Measurements from ENCODE around the gene POLR2A. TPM values are rescaled to one million over a fixed set of nuclear protein-coding genes. Genes with fewer than 3 reads are reported as not detected.
A peak's percentile ranks its signal among the peaks of the same experiment; 100 is the strongest.

Gene POLR2A
- total RNA-seq: 100 to 1,000 TPM; 212 to 283 TPM

DNA sequence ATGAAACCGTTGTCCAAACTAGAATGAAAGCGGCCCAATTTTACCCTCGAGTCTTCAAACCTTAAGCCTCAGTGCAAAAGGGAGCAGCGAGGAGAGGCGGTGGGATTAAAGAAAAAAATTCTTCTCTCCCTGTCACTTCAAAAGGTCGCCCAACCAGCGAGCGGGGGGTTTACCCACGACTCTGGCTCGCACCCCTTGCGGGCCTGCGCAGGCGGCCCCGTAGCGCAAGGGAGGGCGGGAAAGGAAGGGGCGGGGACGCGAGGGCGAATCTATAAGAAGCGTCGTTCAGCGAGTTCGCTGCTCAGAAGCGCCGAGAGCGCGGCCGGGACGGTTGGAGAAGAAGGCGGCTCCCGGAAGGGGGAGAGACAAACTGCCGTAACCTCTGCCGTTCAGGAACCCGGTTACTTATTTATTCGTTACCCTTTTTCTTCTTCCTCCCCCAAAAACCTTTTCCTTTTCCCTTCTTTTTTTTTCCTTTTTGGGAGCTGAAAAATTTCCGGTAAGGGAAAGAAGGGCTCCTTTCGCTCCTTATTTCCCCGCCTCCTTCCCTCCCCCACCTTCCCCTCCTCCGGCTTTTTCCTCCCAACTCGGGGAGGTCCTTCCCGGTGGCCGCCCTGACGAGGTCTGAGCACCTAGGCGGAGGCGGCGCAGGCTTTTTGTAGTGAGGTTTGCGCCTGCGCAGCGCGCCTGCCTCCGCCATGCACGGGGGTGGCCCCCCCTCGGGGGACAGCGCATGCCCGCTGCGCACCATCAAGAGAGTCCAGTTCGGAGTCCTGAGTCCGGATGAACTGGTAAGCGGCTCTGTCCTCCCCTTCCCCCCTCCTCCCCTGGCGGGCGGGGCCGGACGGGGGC lies at the start of gene POLR2A:
Gene POLR2A, plus strand, starts transcription at position 300 of the 852 bp plus-strand sequence.
- peaks cover 29% of the 10 kb centered on the region for H3K36me3 Mint-ChIP-seq
- peak within 1 kb of the TSS; percentile 91 for H3K4me3 Mint-ChIP-seq
- H3K9me3 Mint-ChIP-seq: no peaks in the 10 kb centered on the region
- H3K4me1 Mint-ChIP-seq (ENCODE audit: low read depth in 2 of 2): peaks cover 54 to 64% of the 10 kb centered on the region in 2 donors
- ATAC-seq (peak; percentile 84), DNase-seq (ENCODE audit: low spot score) (peak; percentile 99)
- H3K27me3 Mint-ChIP-seq: no peaks in the 10 kb centered on the region
- H3K27ac Mint-ChIP-seq: peak within 1 kb of the TSS; percentile 98

DNA sequence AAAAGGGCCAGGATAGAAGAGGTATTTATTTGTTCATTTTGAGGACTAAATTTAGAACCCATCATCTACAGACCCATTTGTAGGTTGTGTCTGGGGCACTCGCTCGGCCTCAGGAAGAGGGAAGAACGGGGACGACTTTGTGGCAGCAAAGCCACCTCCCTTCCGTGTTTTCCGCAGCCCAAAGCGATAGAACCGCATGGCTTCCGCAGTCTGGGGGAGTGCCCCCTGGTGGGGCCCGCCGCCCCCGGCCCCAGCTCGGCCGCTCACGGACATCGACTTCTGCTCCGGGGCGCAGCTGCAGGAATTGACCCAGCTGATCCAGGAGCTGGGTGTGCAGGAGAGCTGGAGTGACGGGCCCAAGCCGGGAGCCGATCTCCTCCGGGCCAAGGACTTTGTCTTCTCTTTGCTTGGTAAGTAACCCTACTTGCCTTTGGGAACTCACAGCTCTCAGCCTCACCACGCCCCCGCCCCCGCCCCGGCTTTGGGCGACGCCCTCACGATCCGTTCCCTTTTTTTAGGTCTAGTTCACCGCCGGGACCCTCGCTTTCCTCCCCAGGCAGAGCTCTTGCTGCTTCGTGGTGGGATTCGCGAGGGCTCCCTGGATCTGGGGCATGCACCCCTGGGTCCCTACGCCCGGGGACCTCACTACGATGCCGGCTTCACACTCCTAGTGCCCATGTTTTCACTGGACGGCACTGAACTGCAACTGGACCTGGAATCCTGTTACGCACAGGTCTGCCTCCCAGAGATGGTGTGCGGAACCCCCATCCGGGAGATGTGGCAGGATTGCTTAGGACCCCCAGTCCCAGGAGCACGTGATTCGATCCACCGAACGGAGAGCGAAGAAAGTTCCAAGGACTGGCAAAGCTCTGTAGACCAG lies 48.2 kb upstream of the POLR2A start:
- Mint-ChIP-seq H3K27ac (peak overlapping the region; percentile 86 to 88), H3K4me1 (ENCODE audit: low read depth in 2 of 2) (peaks cover 32 to 36% of the 10 kb centered on the region in 2 donors), H3K27me3 (peaks cover 11 to 13% of the 10 kb centered on the region in 2 donors), H3K4me3 (peak overlapping the region; percentile 94), H3K36me3 (no peaks in the 10 kb centered on the region), H3K9me3 (no peaks in the 10 kb centered on the region)
- ATAC-seq (peak; percentile 48 to 59), DNase-seq (ENCODE audit: low spot score) (no peak)

DNA sequence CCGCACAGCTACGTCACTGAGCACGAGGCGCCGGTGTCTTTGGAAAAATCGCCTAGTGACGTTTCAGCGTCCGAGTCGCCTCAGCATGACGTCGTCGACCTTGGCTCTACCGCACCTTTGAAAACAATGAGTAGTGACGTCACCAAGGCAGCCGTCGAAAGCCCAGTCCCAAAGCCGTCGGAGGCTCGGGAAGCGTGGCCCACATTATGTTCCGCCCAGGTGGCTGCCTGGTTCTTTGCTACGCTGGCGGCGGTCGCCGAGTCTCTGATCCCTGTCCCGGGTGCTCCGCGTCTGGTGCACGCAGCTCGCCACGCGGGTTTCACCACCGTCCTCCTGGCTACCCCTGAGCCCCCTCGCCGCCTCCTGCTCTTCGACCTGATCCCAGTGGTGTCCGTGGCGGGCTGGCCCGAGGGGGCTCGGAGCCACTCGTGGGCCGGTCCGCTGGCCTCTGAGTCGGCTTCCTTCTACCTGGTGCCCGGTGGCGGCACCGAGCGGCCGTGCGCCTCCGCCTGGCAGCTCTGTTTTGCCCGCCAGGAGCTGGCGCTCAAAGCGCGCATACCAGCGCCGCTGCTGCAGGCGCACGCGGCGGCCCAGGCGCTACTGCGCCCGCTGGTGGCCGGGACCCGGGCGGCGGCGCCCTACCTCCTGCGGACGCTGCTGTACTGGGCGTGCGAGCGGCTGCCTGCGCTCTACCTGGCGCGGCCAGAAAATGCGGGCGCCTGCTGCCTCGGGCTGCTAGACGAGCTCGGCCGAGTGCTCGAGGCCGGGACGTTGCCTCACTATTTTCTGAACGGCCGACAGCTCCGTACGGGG lies 47.4 kb upstream of the POLR2A start:
- H3K36me3 Mint-ChIP-seq: no peaks in the 10 kb centered on the region
- H3K9me3 Mint-ChIP-seq: no peaks in the 10 kb centered on the region
- DNase-seq (ENCODE audit: low spot score) (peak; percentile 86), ATAC-seq (peak; percentile 82 to 83)
- H3K27me3 Mint-ChIP-seq: peaks cover 13% of the 10 kb centered on the region in 2 donors
- peak overlapping the region; percentile 94 for H3K4me3 Mint-ChIP-seq
- H3K4me1 Mint-ChIP-seq (ENCODE audit: low read depth in 2 of 2): peaks cover 32 to 36% of the 10 kb centered on the region in 2 donors
- H3K27ac Mint-ChIP-seq: peak overlapping the region in 1 of 2 donors; percentile 86

DNA sequence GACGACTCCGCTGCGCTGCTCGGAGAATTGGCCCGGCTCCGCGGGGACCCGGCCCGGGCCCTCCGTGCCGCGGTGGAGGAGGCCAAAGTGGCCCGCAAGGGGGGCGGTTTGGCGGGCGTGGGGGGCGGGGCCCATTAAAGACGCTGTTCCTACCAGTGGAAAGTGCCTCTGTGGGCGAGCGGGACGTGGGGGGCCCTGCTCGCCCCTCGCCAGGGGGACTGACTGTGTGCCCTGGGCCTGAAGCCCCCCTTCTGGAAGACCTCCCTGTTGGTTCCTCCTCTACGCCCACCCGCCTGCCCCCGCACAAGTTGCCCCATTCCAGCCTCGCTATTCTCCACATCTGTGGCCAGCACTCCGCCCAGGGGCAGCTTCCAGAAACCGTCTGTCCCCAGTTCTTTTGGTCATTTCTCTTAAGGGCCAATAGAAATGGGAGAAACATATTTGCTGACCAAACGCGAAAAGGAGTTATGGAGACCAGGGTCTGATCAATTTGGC lies 46.8 kb upstream of the POLR2A start:
- ATAC-seq (no peak), DNase-seq (ENCODE audit: low spot score) (no peak)
- Mint-ChIP-seq H3K4me3 (peak overlapping the region; percentile 80), H3K27me3 (peaks cover 18 to 20% of the 10 kb centered on the region in 2 donors), H3K9me3 (no peaks in the 10 kb centered on the region), H3K36me3 (no peaks in the 10 kb centered on the region), H3K4me1 (ENCODE audit: low read depth in 2 of 2) (peaks cover 33 to 36% of the 10 kb centered on the region in 2 donors), H3K27ac (peak overlapping the region in 1 of 2 donors; percentile 18)

DNA sequence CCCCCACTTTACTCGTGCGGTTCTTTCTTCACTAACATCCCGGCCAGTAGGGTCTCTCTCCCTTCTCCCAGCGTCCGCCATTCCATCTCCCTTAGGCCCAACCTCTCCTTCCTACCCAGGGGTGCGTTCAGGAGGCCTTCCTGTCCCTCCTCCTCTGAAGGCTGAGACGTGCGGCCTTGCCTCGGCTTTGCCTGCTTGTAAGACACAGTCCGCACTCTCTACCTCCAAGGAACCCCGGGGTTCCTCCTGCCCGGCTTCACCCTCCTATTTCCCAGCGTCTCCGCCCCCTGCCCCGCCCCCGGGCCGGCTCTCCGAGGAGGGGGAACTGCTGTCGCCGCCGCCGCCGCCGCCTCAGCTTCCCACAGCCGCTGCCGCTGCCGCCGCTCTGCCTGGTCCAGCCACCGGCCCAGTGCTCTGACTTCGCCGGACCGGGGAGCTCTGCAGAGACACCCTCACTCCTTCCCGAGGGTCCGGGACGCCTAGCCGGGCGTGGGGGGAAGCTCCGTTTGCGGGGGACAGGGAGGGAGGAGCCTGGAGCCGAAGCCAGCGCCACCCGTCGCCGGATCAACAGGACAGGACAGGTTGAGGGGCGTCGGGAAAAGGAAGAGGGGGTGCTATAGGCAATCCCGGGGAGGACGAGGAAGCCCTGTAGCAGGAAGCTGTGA lies 46.1 kb upstream of the POLR2A start:
- peak overlapping the region; percentile 80 for H3K4me3 Mint-ChIP-seq
- H3K4me1 Mint-ChIP-seq (ENCODE audit: low read depth in 2 of 2): peaks cover 34 to 36% of the 10 kb centered on the region in 2 donors
- peaks cover 20 to 22% of the 10 kb centered on the region in 2 donors for H3K27me3 Mint-ChIP-seq
- DNase-seq (ENCODE audit: low spot score): no peak
- ATAC-seq: no peak
- H3K36me3 Mint-ChIP-seq: no peaks in the 10 kb centered on the region
- peak overlapping the region in 1 of 2 donors; percentile 39 for H3K27ac Mint-ChIP-seq
- H3K9me3 Mint-ChIP-seq: no peaks in the 10 kb centered on the region

DNA sequence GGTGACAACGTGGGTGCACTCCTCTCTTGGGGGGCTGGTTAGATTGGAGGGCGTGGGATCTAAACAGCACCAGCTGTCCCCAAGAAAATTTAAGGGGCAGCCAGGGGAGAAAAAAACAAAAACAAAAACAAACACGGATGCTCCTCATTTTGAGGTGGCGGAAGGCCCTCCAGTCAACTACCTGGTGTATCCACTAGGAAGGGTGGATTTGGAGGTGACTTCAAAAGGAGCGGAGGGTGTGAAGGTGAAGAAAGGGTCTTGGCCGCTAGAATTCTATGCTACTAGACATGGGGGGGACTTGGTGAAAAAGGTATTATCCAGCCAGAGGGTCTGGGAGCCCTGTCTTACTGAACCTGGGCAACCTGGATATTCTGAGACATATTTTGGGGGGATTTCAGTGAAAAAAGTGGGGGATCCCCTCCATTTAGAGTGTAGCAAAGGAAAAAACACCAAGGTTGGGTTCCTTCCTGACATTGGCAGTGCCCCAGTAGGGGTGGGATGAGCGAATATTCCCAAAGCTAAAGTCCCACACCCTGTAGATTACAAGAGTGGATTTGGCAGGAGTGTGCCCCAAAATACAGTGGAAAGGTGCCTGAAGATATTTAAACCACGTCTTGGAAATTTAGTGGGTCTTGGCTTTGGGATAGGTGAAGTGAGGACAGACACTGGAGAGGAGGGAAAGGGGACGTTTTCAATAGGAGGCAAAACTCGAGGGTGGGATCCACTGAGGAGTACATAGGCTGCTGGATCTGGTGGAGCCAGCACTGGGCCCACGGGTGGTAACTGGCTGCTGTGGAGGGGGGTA lies 45.3 kb upstream of the POLR2A start:
- Mint-ChIP-seq H3K27ac (peak overlapping the region in 1 of 2 donors; percentile 39), H3K27me3 (peaks cover 28 to 30% of the 10 kb centered on the region in 2 donors), H3K9me3 (no peaks in the 10 kb centered on the region), H3K4me3 (peak overlapping the region; percentile 50), H3K36me3 (no peaks in the 10 kb centered on the region), H3K4me1 (ENCODE audit: low read depth in 2 of 2) (peaks cover 34 to 36% of the 10 kb centered on the region in 2 donors)
- ATAC-seq: no peak
- DNase-seq (ENCODE audit: low spot score): no peak

DNA sequence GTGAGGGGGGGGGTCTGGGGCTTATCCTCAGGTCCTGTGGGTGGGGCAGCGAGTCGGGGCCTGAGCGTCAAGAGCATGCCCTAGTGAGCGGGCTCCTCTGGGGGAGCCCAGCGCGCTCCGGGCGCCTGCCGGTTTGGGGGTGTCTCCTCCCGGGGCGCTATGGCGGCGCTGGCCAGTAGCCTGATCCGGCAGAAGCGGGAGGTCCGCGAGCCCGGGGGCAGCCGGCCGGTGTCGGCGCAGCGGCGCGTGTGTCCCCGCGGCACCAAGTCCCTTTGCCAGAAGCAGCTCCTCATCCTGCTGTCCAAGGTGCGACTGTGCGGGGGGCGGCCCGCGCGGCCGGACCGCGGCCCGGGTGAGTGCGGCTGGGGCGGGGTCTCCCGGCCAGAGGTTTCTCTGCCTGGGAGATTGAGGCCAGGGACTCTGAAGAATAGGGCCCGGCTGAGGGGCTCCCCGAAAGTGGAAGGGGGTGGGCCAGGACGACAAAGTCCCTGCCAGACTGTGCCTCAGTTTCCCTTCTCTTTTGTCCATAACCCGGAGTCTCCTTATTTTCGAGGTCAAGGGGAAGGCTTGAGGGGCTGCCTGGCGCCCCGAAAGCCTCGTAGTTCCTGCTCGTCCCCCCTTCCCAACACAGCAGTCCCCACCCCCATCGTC lies 44.6 kb upstream of the POLR2A start, which contains the start of gene FGF11:
Gene FGF11, plus strand, starts transcription at position 51 of the 651 bp plus-strand sequence. Its CDS starts 109 bp downstream, at position 160.
- Mint-ChIP-seq H3K27ac (peak within 1 kb of the TSS in 1 of 2 donors; percentile 68), H3K9me3 (no peaks in the 10 kb centered on the region), H3K27me3 (peaks cover 32 to 33% of the 10 kb centered on the region in 2 donors), H3K36me3 (no peaks in the 10 kb centered on the region), H3K4me3 (peak within 1 kb of the TSS; percentile 82), H3K4me1 (ENCODE audit: low read depth in 2 of 2) (peaks cover 34 to 36% of the 10 kb centered on the region in 2 donors)
- ATAC-seq (no peak), DNase-seq (ENCODE audit: low spot score) (no peak)

DNA sequence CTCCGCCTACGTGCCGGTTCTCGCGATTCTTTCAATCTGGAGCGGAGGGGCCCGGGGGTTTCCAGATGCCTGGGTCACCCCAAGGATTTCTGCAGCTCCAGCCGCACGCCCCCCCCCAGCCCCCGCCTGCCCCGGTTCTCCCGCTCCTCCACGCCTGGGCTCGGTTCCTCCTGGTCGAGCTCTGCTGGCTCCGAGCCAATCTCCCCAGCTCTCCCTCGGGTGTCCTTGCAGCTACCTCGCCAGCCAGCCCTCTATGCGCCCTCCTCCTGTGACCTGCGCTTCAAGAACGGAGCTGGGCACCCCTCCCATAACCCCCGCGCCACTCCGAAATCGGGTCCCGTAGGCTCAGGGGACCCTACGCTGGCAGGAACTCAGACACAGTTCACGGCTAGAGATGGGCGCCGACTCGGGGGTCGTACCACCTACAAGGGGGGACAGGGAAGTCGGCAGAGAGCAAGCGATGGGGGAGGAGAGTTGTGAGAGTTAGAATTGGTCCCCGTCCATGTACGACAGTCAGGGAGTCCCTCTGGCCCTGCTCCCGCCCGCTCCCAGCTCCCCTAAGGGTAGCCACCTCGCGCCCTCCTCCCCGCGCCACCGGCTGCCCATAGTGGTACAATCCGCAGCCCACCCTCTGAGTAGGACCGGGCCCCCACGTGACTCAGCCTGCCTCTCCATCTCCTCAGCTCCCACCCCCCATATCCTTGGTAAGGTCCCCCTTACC lies 43.9 kb upstream of the POLR2A start:
- peaks cover 32 to 37% of the 10 kb centered on the region in 2 donors for H3K4me1 Mint-ChIP-seq (ENCODE audit: low read depth in 2 of 2)
- H3K36me3 Mint-ChIP-seq: no peaks in the 10 kb centered on the region
- peak overlapping the region in 1 of 2 donors; percentile 68 for H3K27ac Mint-ChIP-seq
- ATAC-seq (no peak), DNase-seq (ENCODE audit: low spot score) (no peak)
- no peaks in the 10 kb centered on the region for H3K9me3 Mint-ChIP-seq
- peak overlapping the region; percentile 82 for H3K4me3 Mint-ChIP-seq
- H3K27me3 Mint-ChIP-seq: peaks cover 33 to 35% of the 10 kb centered on the region in 2 donors

DNA sequence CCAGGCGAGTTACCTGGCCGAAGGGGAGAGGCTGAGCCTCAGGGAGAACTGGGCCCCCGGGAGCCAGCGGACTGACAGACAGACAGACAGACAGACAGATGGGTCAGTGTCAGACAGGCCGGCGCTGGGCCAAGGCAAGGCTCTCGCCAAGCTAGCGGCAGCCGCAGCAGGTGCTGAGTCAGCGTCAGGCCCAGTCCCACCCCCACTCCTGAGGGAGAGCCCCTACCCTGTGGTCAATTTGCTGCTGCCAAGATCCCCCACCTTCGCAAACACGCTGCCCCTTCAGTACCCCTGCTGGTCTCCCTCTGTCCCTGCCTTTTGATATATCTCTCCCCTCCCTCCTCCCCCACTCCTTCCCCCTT lies 43.4 kb upstream of the POLR2A start:
- DNase-seq (ENCODE audit: low spot score) (no peak), ATAC-seq (peak in 1 of 2 donors; percentile 46)
- Mint-ChIP-seq H3K27me3 (peaks cover 38 to 41% of the 10 kb centered on the region in 2 donors), H3K36me3 (no peaks in the 10 kb centered on the region), H3K4me1 (ENCODE audit: low read depth in 2 of 2) (peaks cover 36 to 40% of the 10 kb centered on the region in 2 donors), H3K27ac (no peak overlapping the region), H3K9me3 (no peaks in the 10 kb centered on the region), H3K4me3 (peak overlapping the region; percentile 82)

DNA sequence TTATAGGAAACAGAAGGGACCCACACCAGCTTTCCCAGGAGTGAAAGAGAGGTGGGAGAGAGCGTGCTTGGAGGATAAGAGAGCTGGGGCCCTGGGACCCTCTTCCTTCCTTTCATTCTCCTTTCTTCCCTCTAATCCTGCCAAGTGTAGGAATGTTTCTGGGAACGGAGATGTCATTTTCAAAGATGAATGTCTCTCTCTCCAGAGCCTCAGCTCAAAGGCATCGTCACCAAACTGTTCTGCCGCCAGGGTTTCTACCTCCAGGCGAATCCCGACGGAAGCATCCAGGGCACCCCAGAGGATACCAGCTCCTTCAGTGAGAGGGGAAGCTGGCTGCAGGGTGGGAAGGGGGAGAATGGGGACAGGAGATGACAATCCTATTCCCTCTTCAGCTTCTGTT lies 42.9 kb upstream of the POLR2A start:
- no peaks in the 10 kb centered on the region for H3K36me3 Mint-ChIP-seq
- H3K4me1 Mint-ChIP-seq (ENCODE audit: low read depth in 2 of 2): peaks cover 36 to 38% of the 10 kb centered on the region in 2 donors
- H3K9me3 Mint-ChIP-seq: no peaks in the 10 kb centered on the region
- no peak overlapping the region for H3K27ac Mint-ChIP-seq
- no peak for DNase-seq (ENCODE audit: low spot score)
- H3K4me3 Mint-ChIP-seq: no peak overlapping the region
- H3K27me3 Mint-ChIP-seq: peaks cover 43% of the 10 kb centered on the region in 2 donors
- ATAC-seq: no peak

DNA sequence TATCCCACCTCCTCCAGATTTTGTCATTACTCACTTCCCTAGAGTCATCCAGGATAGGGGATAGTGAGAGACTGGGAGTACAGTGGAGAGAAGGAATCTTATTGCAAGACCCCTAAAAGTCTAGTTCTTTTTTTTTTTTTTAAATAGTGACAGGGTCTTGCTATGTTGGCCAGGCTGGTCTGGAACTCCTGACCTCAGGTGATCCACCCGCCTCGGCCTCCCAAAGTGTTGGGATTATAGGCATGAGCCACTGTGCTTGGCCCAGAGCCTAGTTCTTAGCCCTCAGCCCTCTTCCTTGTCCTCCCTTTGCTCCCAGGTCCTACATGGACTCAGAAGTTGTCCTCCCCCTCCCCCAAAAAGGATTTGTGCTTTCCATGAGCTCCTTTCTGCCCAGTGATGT lies 42.0 kb upstream of the POLR2A start:
- no peaks in the 10 kb centered on the region for H3K36me3 Mint-ChIP-seq
- H3K27ac Mint-ChIP-seq: no peak overlapping the region
- H3K4me3 Mint-ChIP-seq: no peak overlapping the region
- DNase-seq (ENCODE audit: low spot score) (no peak), ATAC-seq (no peak)
- H3K9me3 Mint-ChIP-seq: no peaks in the 10 kb centered on the region
- H3K4me1 Mint-ChIP-seq (ENCODE audit: low read depth in 2 of 2): peaks cover 32 to 38% of the 10 kb centered on the region in 2 donors
- peaks cover 46 to 48% of the 10 kb centered on the region in 2 donors for H3K27me3 Mint-ChIP-seq
